ENCODE measurements around the gene FXN.

DNA sequence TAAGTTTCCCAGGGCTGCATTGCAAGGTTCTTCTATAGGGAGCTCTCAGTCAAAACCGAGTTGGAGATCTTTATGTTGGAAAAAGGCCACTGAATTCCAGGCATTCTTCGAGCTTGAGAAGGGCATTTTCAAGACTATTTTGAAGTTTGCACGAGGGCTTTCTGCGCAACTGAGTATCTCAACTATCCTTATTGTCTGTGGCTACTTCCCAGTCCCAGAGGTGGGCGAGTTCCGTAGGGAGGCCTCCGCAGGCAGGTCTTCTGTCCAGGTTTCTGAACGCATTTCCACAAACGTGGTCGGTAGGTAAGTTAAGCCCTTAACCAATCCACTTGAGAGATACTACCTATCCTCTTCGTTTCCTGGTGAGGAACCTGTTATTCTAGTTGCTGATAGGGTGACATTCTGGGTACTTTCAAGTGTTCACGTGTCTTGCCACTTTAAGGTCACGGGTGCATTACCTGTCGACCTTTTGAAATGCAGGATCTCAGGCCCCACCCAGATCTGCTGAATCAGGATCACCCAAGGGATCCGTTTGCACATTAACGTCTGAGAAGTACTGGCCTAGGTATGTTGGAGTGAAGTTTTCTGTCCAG lies 87.1 kb downstream of the FXN start:
- TF ChIP-seq, protein P1, sequence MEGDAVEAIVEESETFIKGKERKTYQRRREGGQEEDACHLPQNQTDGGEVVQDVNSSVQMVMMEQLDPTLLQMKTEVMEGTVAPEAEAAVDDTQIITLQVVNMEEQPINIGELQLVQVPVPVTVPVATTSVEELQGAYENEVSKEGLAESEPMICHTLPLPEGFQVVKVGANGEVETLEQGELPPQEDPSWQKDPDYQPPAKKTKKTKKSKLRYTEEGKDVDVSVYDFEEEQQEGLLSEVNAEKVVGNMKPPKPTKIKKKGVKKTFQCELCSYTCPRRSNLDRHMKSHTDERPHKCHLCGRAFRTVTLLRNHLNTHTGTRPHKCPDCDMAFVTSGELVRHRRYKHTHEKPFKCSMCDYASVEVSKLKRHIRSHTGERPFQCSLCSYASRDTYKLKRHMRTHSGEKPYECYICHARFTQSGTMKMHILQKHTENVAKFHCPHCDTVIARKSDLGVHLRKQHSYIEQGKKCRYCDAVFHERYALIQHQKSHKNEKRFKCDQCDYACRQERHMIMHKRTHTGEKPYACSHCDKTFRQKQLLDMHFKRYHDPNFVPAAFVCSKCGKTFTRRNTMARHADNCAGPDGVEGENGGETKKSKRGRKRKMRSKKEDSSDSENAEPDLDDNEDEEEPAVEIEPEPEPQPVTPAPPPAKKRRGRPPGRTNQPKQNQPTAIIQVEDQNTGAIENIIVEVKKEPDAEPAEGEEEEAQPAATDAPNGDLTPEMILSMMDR (IDR thresholded peaks at IDR 0.05; ENCODE audit: borderline replicate concordance, extremely low read depth, low read length, poor library complexity, severe bottlenecking): no peak
- TF ChIP-seq EZH2 (IDR thresholded peaks at IDR 0.05; ENCODE audit: borderline replicate concordance, low read depth, low read length, severe bottlenecking): no peak

Measured in DND-41 (cell line).